ENCODE data around the gene NPPB. TPM values are rescaled to one million over a fixed set of nuclear protein-coding genes. Genes with fewer than 3 reads are reported as not detected.
"Not testable (repeated sequence)": the region's sequence is repeated elsewhere in the genome, so short reads cannot be mapped to it uniquely, and the experiment has no call there.

Gene NPPB
- not detected for total RNA-seq

- DNase-seq (ENCODE audit: low spot score) (no peak), ATAC-seq (no peak)
- intact Hi-C loops (cut with DNase I), result no loop called here
These were observed at the start of gene NPPB for GRCh38 chr1:11858613-11858967. TSS of gene NPPB (minus strand) at chr1:11858945. CDS start at chr1:11858833, 112 bp downstream.

- no peak for DNase-seq (ENCODE audit: low spot score)
- intact Hi-C loops (cut with DNase I), result loop anchor here (5.0 kb wide), 1 partner anchor 71 kb away; no protein-coding TSS in a partner anchor
- peak; percentile 86 for ATAC-seq
These were observed 49.4 kb upstream of the NPPB start for GRCh38 chr1:11908095-11908675.

GRCh38 chr1:11907275-11908094 lies 48.7 kb upstream of the NPPB start:
- DNase-seq (ENCODE audit: low spot score) (peak; percentile 93), ATAC-seq (peak; percentile 93)
- intact Hi-C loops (cut with DNase I), result loop anchor here (5.0 kb wide), 1 partner anchor 70 kb away; no protein-coding TSS in a partner anchor

- DNase-seq (ENCODE audit: low spot score) (no peak), ATAC-seq (no peak)
- intact Hi-C loops (cut with DNase I), result loop anchor here (5.0 kb wide), 1 partner anchor 70 kb away; no protein-coding TSS in a partner anchor
These were observed 48.1 kb upstream of the NPPB start for GRCh38 chr1:11906870-11907269.

- ATAC-seq, result no peak
- intact Hi-C loops (cut with DNase I), result loop anchor here (5.0 kb wide), 1 partner anchor 68 kb away; no protein-coding TSS in a partner anchor
- no peak for DNase-seq (ENCODE audit: low spot score)
These were observed 46.2 kb upstream of the NPPB start for GRCh38 chr1:11904978-11905377.

GRCh38 chr1:11904156-11904555 lies 45.4 kb upstream of the NPPB start:
- ATAC-seq; DNase-seq (ENCODE audit: low spot score); intact Hi-C loops (cut with DNase I): not testable (repeated sequence)

- intact Hi-C loops (cut with DNase I), result no loop called here
- ATAC-seq, result no peak
These were observed 44.5 kb upstream of the NPPB start for GRCh38 chr1:11903210-11903609.

GRCh38 chr1:11901446-11901845 lies 42.7 kb upstream of the NPPB start:
- DNase-seq (ENCODE audit: low spot score); ATAC-seq; intact Hi-C loops (cut with DNase I): not testable (repeated sequence)

More at GRCh38 chr1:11903210-11903609, 44.5 kb upstream of the NPPB start:
- DNase-seq (ENCODE audit: low spot score), result no peak

- intact Hi-C loops (cut with DNase I), result no loop called here
- DNase-seq (ENCODE audit: low spot score) (no peak), ATAC-seq (peak; percentile 28)
These were observed 40.2 kb upstream of the NPPB start for GRCh38 chr1:11898831-11899467.

GRCh38 chr1:11898086-11898785 lies 39.5 kb upstream of the NPPB start:
- ATAC-seq (no peak), DNase-seq (ENCODE audit: low spot score) (no peak)
- intact Hi-C loops (cut with DNase I), result no loop called here

- ATAC-seq; DNase-seq (ENCODE audit: low spot score); intact Hi-C loops (cut with DNase I): not testable (repeated sequence)
These were observed 35.8 kb upstream of the NPPB start for GRCh38 chr1:11894501-11894900.

- ATAC-seq (peak; percentile 78), DNase-seq (ENCODE audit: low spot score) (peak; percentile 77)
- intact Hi-C loops (cut with DNase I), result no loop called here
These were observed 35.1 kb upstream of the NPPB start for GRCh38 chr1:11893907-11894251.

GRCh38 chr1:11891433-11892186 lies 32.9 kb upstream of the NPPB start:
- no peak for DNase-seq (ENCODE audit: low spot score)
- no peak for ATAC-seq
- intact Hi-C loops (cut with DNase I), result no loop called here

- DNase-seq (ENCODE audit: low spot score) (no peak), ATAC-seq (no peak)
- intact Hi-C loops (cut with DNase I), result no loop called here
These were observed 30.1 kb upstream of the NPPB start for GRCh38 chr1:11888877-11889208.

- ATAC-seq, result no peak
- intact Hi-C loops (cut with DNase I), result no loop called here
- no peak for DNase-seq (ENCODE audit: low spot score)
These were observed 29.6 kb upstream of the NPPB start for GRCh38 chr1:11888206-11888876.

GRCh38 chr1:11887666-11888007 lies 28.9 kb upstream of the NPPB start:
- DNase-seq (ENCODE audit: low spot score), result no peak
- intact Hi-C loops (cut with DNase I), result no loop called here
- no peak for ATAC-seq

GRCh38 chr1:11886986-11887665 lies 28.4 kb upstream of the NPPB start:
- ATAC-seq (peak; percentile 36), DNase-seq (ENCODE audit: low spot score) (no peak)
- intact Hi-C loops (cut with DNase I), result no loop called here

GRCh38 chr1:11885916-11886315 lies 27.2 kb upstream of the NPPB start:
- DNase-seq (ENCODE audit: low spot score) (no peak), ATAC-seq (no peak)
- intact Hi-C loops (cut with DNase I), result no loop called here
